Endothelial cell of umbilical vein (primary cell): ENCODE measurements around the gene RABGGTA.

Experiments
- EZH2 ChIP-seq: IDR thresholded peaks from 2 replicates; pipeline ENCODE4 v1.6.1; 2012; ENCODE audit warnings: borderline replicate concordance, low read depth, mild to moderate bottlenecking, moderate library complexity, low read length, inconsistent platforms; ENCODE audit not compliant: severe bottlenecking
- JUN ChIP-seq: IDR thresholded peaks from 2 replicates; pipeline ENCODE4 v1.6.1; 2011; ENCODE audit warnings: borderline replicate concordance, low read depth; ENCODE audit not compliant: insufficient read length, insufficient read depth

GRCh38 chr14:24261256-24261968 lies 10.0 kb downstream of the RABGGTA start:
- TF ChIP-seq JUN = no peak
- TF ChIP-seq EZH2 = no peak
